IMR-90 (cell line): ENCODE results near the gene THEM5. TPM values are rescaled to one million over a fixed set of nuclear protein-coding genes. Genes with fewer than 3 reads are reported as not detected.

ENCODE experiments used
- ATAC-seq: fragments of 200-7000 bp; cut with Tn5 transposase; 2 replicates; pipeline ENCODE4 v1.9.1; 2020; ENCODE audit warnings: low read depth, mild to moderate bottlenecking, moderate library complexity
- BruUV-seq: library from RNA; stranded (reverse); fragments of 400-500 nt; replicated peaks from 2 replicates; lab custom pipeline; 2021; lab: Mats Ljungman, UMichigan
- CTCF ChIA-PET: fragments of 300-600 bp; formaldehyde crosslinking; extraction: SDS; loops from one replicate; lab custom pipeline; 2021; ENCODE audit warnings: antibody characterized with exemption; lab: Yijun Ruan, JAX
- POLR2A ChIA-PET: fragments of 300-600 bp; sonication (Branson Sonifier 250); formaldehyde crosslinking; loops from one replicate; lab custom pipeline; 2022; ENCODE audit warnings: antibody characterized with exemption; ENCODE audit not compliant: unreplicated experiment; lab: Charles Lee
- DNase-seq: peaks from one replicate; pipeline ENCODE4 v3.0.0; 2013
- H2AFZ ChIP-seq: replicated peaks from 2 replicates; pipeline ENCODE3; 2013; ENCODE audit warnings: low read length, mild to moderate bottlenecking; ENCODE audit not compliant: poor library complexity
- H2AK5ac ChIP-seq: 2 replicates; pipeline ENCODE4 v1.6.1; 2013; ENCODE audit warnings: low read depth, low read length, inconsistent platforms
- H2AK9ac ChIP-seq: replicated peaks from 2 replicates; pipeline ENCODE3; 2013; ENCODE audit warnings: mild to moderate bottlenecking, low read depth, low read length, moderate library complexity; ENCODE audit not compliant: poor library complexity
- H2BK120ac ChIP-seq: 2 replicates; pipeline ENCODE4 v1.6.1; 2013; ENCODE audit warnings: low read depth, low read length, inconsistent platforms
- H2BK15ac ChIP-seq: 3 replicates; pipeline ENCODE4 v1.6.1; 2013; ENCODE audit warnings: low read depth, low read length, inconsistent platforms
- H2BK20ac ChIP-seq: 2 replicates; pipeline ENCODE4 v1.6.1; 2013; ENCODE audit warnings: low read depth, mild to moderate bottlenecking, inconsistent platforms, low read length, moderate library complexity
- H2BK5ac ChIP-seq: 2 replicates; pipeline ENCODE4 v1.6.1; 2013; ENCODE audit warnings: mild to moderate bottlenecking, low read depth, low read length, inconsistent platforms; ENCODE audit not compliant: poor library complexity, severe bottlenecking
- H3K14ac ChIP-seq: replicated peaks from 2 replicates; pipeline ENCODE4 v1.6.1; 2013; ENCODE audit warnings: low read depth, low read length, inconsistent platforms
- H3K18ac ChIP-seq: 2 replicates; pipeline ENCODE4 v1.6.1; 2013; ENCODE audit warnings: low read depth, low read length, control low read depth
- H3K23ac ChIP-seq: 2 replicates; pipeline ENCODE4 v1.6.1; 2013; ENCODE audit warnings: low read depth, low read length, inconsistent platforms
- H3K27ac ChIP-seq: 2 replicates; pipeline ENCODE4 v1.5.1; 2013; ENCODE audit warnings: mild to moderate bottlenecking, control low read depth, low read length; ENCODE audit not compliant: insufficient read depth
- H3K27me3 ChIP-seq: 2 replicates; pipeline ENCODE4 v1.6.1; 2013; ENCODE audit warnings: low read length; ENCODE audit not compliant: control insufficient read depth, insufficient read depth
- H3K36me3 ChIP-seq: 2 replicates; pipeline ENCODE4 v1.6.1; 2013; ENCODE audit warnings: low read length, mixed read lengths; ENCODE audit not compliant: control insufficient read depth, insufficient read depth
- H3K4ac ChIP-seq: 2 replicates; pipeline ENCODE4 v1.6.1; 2013; ENCODE audit warnings: low read depth, low read length, inconsistent platforms
- H3K4me1 ChIP-seq: 2 replicates; pipeline ENCODE4 v1.6.1; 2013; ENCODE audit warnings: low read length, mixed read lengths; ENCODE audit not compliant: control insufficient read depth, insufficient read depth
- H3K4me2 ChIP-seq: 2 replicates; pipeline ENCODE4 v1.6.1; 2013; ENCODE audit warnings: low read depth, mild to moderate bottlenecking, control low read depth, low read length, moderate library complexity
- H3K4me3 ChIP-seq: 2 replicates; pipeline ENCODE4 v1.5.1; 2013; ENCODE audit warnings: low read depth, mild to moderate bottlenecking, control low read depth, low read length, moderate library complexity; ENCODE audit not compliant: insufficient read depth
- H3K56ac ChIP-seq: 2 replicates; pipeline ENCODE4 v1.6.1; 2013; ENCODE audit warnings: low read length, inconsistent platforms; ENCODE audit not compliant: insufficient read depth; ENCODE audit errors: extremely low read depth
- H3K79me1 ChIP-seq, 2 experiments: 2 replicates each; pipeline ENCODE4 v1.6.1; 2013; ENCODE audit warnings: low read length in 2 of 2, inconsistent platforms in 1 of 2, low read depth in 1 of 2
- H3K9ac ChIP-seq: 2 replicates; pipeline ENCODE4 v1.6.1; 2013; ENCODE audit warnings: low read depth, low read length, control low read depth
- H3K9me1 ChIP-seq: 2 replicates; pipeline ENCODE4 v1.6.1; 2013; ENCODE audit warnings: low read length, inconsistent platforms; ENCODE audit not compliant: insufficient read depth
- H3K9me3 ChIP-seq: 2 replicates; pipeline ENCODE4 v1.6.1; 2013; ENCODE audit warnings: low read length; ENCODE audit not compliant: control insufficient read depth, insufficient read depth
- H4K20me1 ChIP-seq: 2 replicates; pipeline ENCODE4 v1.6.1; 2013; ENCODE audit warnings: low read length, inconsistent platforms; ENCODE audit not compliant: insufficient read depth
- H4K5ac ChIP-seq: 2 replicates; pipeline ENCODE4 v1.6.1; 2013; ENCODE audit warnings: mild to moderate bottlenecking, low read depth, low read length, control low read depth
- H4K8ac ChIP-seq, 2 experiments: 2 replicates each; pipeline ENCODE4 v1.6.1; 2013; ENCODE audit warnings: low read depth in 2 of 2, low read length in 2 of 2, control low read depth in 1 of 2, inconsistent platforms in 1 of 2
- H4K91ac ChIP-seq: 2 replicates; pipeline ENCODE4 v1.6.1; 2013; ENCODE audit warnings: low read depth, low read length, inconsistent platforms; ENCODE audit not compliant: insufficient read depth
- CHD1 ChIP-seq: IDR thresholded peaks from 2 replicates; pipeline ENCODE4 v1.6.1; 2012; ENCODE audit warnings: low read depth, low read length, improper control_type of control experiment
- ELK1 ChIP-seq: fragments of 150-350 bp; IDR thresholded peaks from 2 replicates; pipeline ENCODE4 v1.6.1; 2016; ENCODE audit warnings: low read depth, mild to moderate bottlenecking, low read length, moderate library complexity, borderline replicate concordance
- FOS ChIP-seq: fragments of 150-350 bp; IDR thresholded peaks from 2 replicates; pipeline ENCODE4 v1.6.1; 2016; ENCODE audit warnings: low read depth, low read length
- MAZ ChIP-seq: IDR thresholded peaks from 2 replicates; pipeline ENCODE4 v1.6.1; 2012; ENCODE audit warnings: low read depth, mild to moderate bottlenecking, low read length, improper control_type of control experiment, moderate library complexity, borderline replicate concordance
- MXI1 ChIP-seq: IDR thresholded peaks from 2 replicates; pipeline ENCODE4 v1.6.1; 2012; ENCODE audit warnings: low read depth, mild to moderate bottlenecking, low read length, moderate library complexity, borderline replicate concordance
- RAD21 ChIP-seq: IDR thresholded peaks from 2 replicates; pipeline ENCODE4 v1.6.1; 2012; ENCODE audit warnings: low read length, improper control_type of control experiment
- RCOR1 ChIP-seq: IDR thresholded peaks from 2 replicates; pipeline ENCODE4 v1.6.1; 2012; ENCODE audit warnings: mild to moderate bottlenecking, low read length, improper control_type of control experiment; ENCODE audit not compliant: insufficient replicate concordance
- RFX5 ChIP-seq: IDR thresholded peaks from 2 replicates; pipeline ENCODE4 v1.8.0; 2012; ENCODE audit warnings: low read depth, mild to moderate bottlenecking, low read length, moderate library complexity
- SMC3 ChIP-seq: fragments of 150-350 bp; IDR thresholded peaks from 2 replicates; pipeline ENCODE4 v1.6.1; 2016; ENCODE audit warnings: low read depth, mild to moderate bottlenecking, antibody characterized with exemption, low read length, moderate library complexity
- USF2 ChIP-seq: fragments of 150-350 bp; IDR thresholded peaks from 2 replicates; pipeline ENCODE4 v1.6.1; 2017; ENCODE audit warnings: mild to moderate bottlenecking, antibody characterized with exemption, low read length, low read depth
- WGBS, 2 experiments: methylation state at CpG; one replicate each; pipeline versions ENCODE4 v1.1.5 to v1.1.7; 2013; ENCODE audit warnings: missing lambda C conversion rate in 2 of 2; ENCODE audit not compliant: insufficient read length in 1 of 2; ENCODE audit errors: extremely low coverage in 2 of 2; 5-methylcytosine and 5-hydroxymethylcytosine counted together
- dilution Hi-C: fragments of 300-500 bp; cut with HindIII; formaldehyde crosslinking; loops from one replicate; pipeline ENCODE4 v1.14.3; 2018; ENCODE audit warnings: low sequenced_read_pairs; ENCODE audit not compliant: unreplicated experiment
- in situ Hi-C: fragments of 300-500 bp; cut with MboI; formaldehyde crosslinking; loops from 3 replicates; pipeline ENCODE4 v1.14.3; 2019; ENCODE audit warnings: low sequenced_read_pairs, inconsistent platforms, mixed read lengths
- intact Hi-C: fragments of 100-400 bp; cut with micrococcal nuclease; formaldehyde crosslinking; loops from 2 replicates; pipeline ENCODE4 v1.10.0; 2022
- polyA plus RNA-seq, 3 experiments: library from polyadenylated mRNA; depleted of rRNA; stranded (reverse); fragments of >200 nt; gene quantifications; 2 replicates each; pipeline ENCODE4 v1.2.3, GENCODE V29; 2012; ENCODE audit warnings: low replicate concordance in 1 of 3
- total RNA-seq: library from RNA; depleted of rRNA; stranded (reverse); fragments of >200 nt; gene quantifications from 2 replicates; pipeline ENCODE4 v1.2.3, GENCODE V29; 2012

The THEM5 gene
- total and polyA plus RNA-seq, 2 of the 4 experiments (the other 2 are of a cell fraction) = not detected

GRCh38 chr1:151799179-151800022 is 54.1 kb downstream of the THEM5 start:
- Histone ChIP-seq H3K9ac (no peak overlapping the region), H3K27ac (no peak overlapping the region), H2BK15ac (no peak overlapping the region), H3K27me3 (peaks cover 73% of the 10 kb centered on the region), H3K14ac (no peak overlapping the region), H3K23ac (no peak overlapping the region), H2AFZ (no peak overlapping the region), H4K91ac (no peak overlapping the region), H3K9me1 (no peaks in the 10 kb centered on the region), H3K4me3 (no peak overlapping the region), H3K4me2 (no peak overlapping the region), H3K9me3 (no peaks in the 10 kb centered on the region), H4K8ac (no peak overlapping the region), H2AK5ac (no peak overlapping the region), H4K20me1 (no peaks in the 10 kb centered on the region), H2AK9ac (no peak overlapping the region), H2BK5ac (no peak overlapping the region), H2BK120ac (no peak overlapping the region), H3K18ac (no peak overlapping the region), H3K36me3 (no peaks in the 10 kb centered on the region), H3K4ac (no peak overlapping the region), H4K5ac (no peak overlapping the region), H3K56ac (no peak overlapping the region), H3K79me1 (no peaks in the 10 kb centered on the region), H3K4me1 (no peaks in the 10 kb centered on the region), H2BK20ac (no peak overlapping the region)
- TF ChIP-seq FOS (no peak), RCOR1 (no peak), MAZ (no peak), RFX5 (no peak), USF2 (no peak), RAD21 (no peak), ELK1 (no peak), MXI1 (no peak), SMC3 (no peak), CHD1 (no peak)
- dilution Hi-C loops = loop anchor here (25.0 kb wide), 1 partner anchor 88 kb away; no protein-coding TSS in a partner anchor
- POLR2A ChIA-PET = no interaction called here
- no peak for ATAC-seq
- no TSS peak for BruUV-seq
- no peak for DNase-seq
- intact Hi-C loops = no loop called here
- WGBS, 2 experiments = no CpG with 5 or more reads among the region's 9 CpGs
- CTCF ChIA-PET = no interaction called here
- in situ Hi-C loops = no loop called here
